ENCODE results near the gene ASB6.

The ASB6 gene

DNA sequence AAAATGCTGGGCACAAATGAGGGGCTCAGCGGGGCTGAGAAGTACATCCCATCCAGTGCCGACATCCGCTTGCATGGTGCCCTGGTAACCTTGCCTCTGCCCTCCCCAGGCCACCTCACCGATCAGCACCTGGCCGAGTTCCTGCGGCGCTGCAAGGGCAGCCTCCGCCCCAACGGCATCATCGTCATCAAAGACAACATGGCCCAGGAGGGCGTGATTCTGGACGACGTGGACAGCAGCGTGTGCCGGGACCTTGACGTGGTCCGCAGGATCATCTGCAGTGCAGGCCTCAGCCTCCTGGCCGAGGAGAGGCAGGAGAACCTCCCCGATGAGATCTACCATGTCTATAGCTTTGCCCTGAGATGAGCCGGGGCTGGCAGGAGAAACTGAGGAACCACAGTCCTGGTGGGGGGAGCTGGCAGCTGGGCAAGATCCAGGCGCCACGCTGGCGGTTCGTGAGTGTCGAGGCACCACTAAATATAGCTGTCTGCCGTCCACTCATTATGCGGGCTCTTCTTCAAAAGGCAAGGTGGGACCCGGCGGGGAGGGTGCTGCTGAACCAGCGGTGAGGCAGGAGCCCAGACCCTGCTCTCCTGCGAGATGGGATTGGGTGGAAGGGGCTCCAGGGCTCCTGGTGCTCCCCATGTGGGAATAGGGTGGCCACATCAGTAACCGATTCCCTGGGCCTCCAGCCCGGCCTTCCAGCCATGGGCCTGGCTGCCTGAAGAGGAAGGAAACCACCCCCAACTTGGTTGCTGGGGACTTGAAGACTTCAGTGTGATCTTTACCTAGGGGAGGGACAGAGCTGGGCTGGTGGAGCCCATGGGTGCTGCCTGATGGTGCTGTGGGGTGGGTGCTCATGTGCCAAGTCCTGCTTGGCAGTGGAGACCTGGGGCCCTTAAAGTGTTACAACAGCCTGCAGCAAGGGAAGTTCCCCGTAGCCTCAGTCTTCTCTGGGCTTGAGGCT, 6.6 kb downstream of the ASB6 start:
- peaks cover 82% of the 10 kb centered on the region for H3K36me3 ChIP-seq
- H3K4me3 ChIP-seq (ENCODE audit: low read depth, low read length): no peak overlapping the region
- no peak for DNase-seq
- H3K4me1 ChIP-seq: peaks cover 10% of the 10 kb centered on the region
- no peak for TF ChIP-seq CTCF (IDR thresholded peaks at IDR 0.05; ENCODE audit: low read depth, low read length)
- H3K9me3 ChIP-seq: no peaks in the 10 kb centered on the region
- no peaks in the 10 kb centered on the region for H3K27me3 ChIP-seq

- TF ChIP-seq CTCF (IDR thresholded peaks at IDR 0.05; ENCODE audit: low read depth, low read length): no peak
- no peak for DNase-seq
- no peaks in the 10 kb centered on the region; the same call in 1 of the 2 replicates for H3K4me1 ChIP-seq
- no peaks in the 10 kb centered on the region for H3K27me3 ChIP-seq
- H3K9me3 ChIP-seq: no peaks in the 10 kb centered on the region
- H3K4me3 ChIP-seq (ENCODE audit: low read depth, low read length): no peak overlapping the region
- peaks cover 88% of the 10 kb centered on the region for H3K36me3 ChIP-seq
These were observed 8.1 kb downstream of the ASB6 start for GRCh38 chr9:129633848-129634247.

GRCh38 chr9:129633207-129633606, 8.7 kb downstream of the ASB6 start:
- Histone ChIP-seq H3K36me3 (peaks cover 88% of the 10 kb centered on the region), H3K9me3 (no peaks in the 10 kb centered on the region), H3K4me3 (ENCODE audit: low read depth, low read length) (no peak overlapping the region), H3K4me1 (no peaks in the 10 kb centered on the region; the same call in 1 of the 2 replicates), H3K27me3 (no peaks in the 10 kb centered on the region)
- DNase-seq: no peak
- TF ChIP-seq CTCF (IDR thresholded peaks at IDR 0.05; ENCODE audit: low read depth, low read length): no peak

- Histone ChIP-seq H3K27me3 (no peaks in the 10 kb centered on the region), H3K4me1 (peaks cover 4% of the 10 kb centered on the region), H3K9me3 (no peaks in the 10 kb centered on the region), H3K4me3 (ENCODE audit: low read depth, low read length) (no peak overlapping the region), H3K36me3 (peaks cover 88% of the 10 kb centered on the region)
- no peak for TF ChIP-seq CTCF (IDR thresholded peaks at IDR 0.05; ENCODE audit: low read depth, low read length)
- no peak for DNase-seq
These were observed 9.5 kb downstream of the ASB6 start for GRCh38 chr9:129632460-129632859.

GRCh38 chr9:129631674-129632129, 10.2 kb downstream of the ASB6 start:
- peaks cover 82% of the 10 kb centered on the region for H3K36me3 ChIP-seq
- H3K4me3 ChIP-seq (ENCODE audit: low read depth, low read length): no peak overlapping the region
- no peaks in the 10 kb centered on the region for H3K27me3 ChIP-seq
- no peak for DNase-seq
- H3K4me1 ChIP-seq: peaks cover 4% of the 10 kb centered on the region
- TF ChIP-seq CTCF (IDR thresholded peaks at IDR 0.05; ENCODE audit: low read depth, low read length): no peak
- no peaks in the 10 kb centered on the region for H3K9me3 ChIP-seq

All from BE2C (cell line).